ENCODE results near the gene ITGB5.
"Not testable (repeated sequence)": the region's sequence is repeated elsewhere in the genome, so short reads cannot be mapped to it uniquely, and the experiment has no call there.

The ITGB5 gene

GRCh38 chr3:124786511-124787241 lies 100.5 kb downstream of the ITGB5 start:
- no peak for DNase-seq

- no peak for DNase-seq
These were observed 101.2 kb downstream of the ITGB5 start for GRCh38 chr3:124785973-124786372.

- no peak for DNase-seq
These were observed 102.3 kb downstream of the ITGB5 start for GRCh38 chr3:124784686-124785382.

GRCh38 chr3:124783696-124784095 lies 103.5 kb downstream of the ITGB5 start:
- no peak for DNase-seq

GRCh38 chr3:124782377-124782712 lies 104.8 kb downstream of the ITGB5 start:
- DNase-seq: not testable (repeated sequence)

GRCh38 chr3:124781476-124782376 lies 105.4 kb downstream of the ITGB5 start:
- DNase-seq: no peak

GRCh38 chr3:124780761-124781475 lies 106.2 kb downstream of the ITGB5 start:
- no peak for DNase-seq

- no peak for DNase-seq
These were observed 106.8 kb downstream of the ITGB5 start for GRCh38 chr3:124780356-124780755.

- DNase-seq: no peak
These were observed 107.4 kb downstream of the ITGB5 start for GRCh38 chr3:124779751-124780191.

- no peak for DNase-seq
These were observed 108.0 kb downstream of the ITGB5 start for GRCh38 chr3:124779116-124779515.

GRCh38 chr3:124777762-124778470 lies 109.2 kb downstream of the ITGB5 start:
- DNase-seq: no peak

GRCh38 chr3:124776856-124777255 lies 110.3 kb downstream of the ITGB5 start:
- no peak for DNase-seq

- no peak for DNase-seq
These were observed 111.3 kb downstream of the ITGB5 start for GRCh38 chr3:124775877-124776276.

- no peak for DNase-seq
These were observed 112.2 kb downstream of the ITGB5 start for GRCh38 chr3:124774841-124775402.

GRCh38 chr3:124774327-124774718 lies 112.8 kb downstream of the ITGB5 start:
- no peak for DNase-seq

GRCh38 chr3:124773351-124774326 lies 113.5 kb downstream of the ITGB5 start:
- no peak for DNase-seq

GRCh38 chr3:124772081-124772831 lies 114.9 kb downstream of the ITGB5 start:
- no peak for DNase-seq

- no peak for DNase-seq
These were observed 116.1 kb downstream of the ITGB5 start for GRCh38 chr3:124771083-124771445.

- no peak for DNase-seq
These were observed 116.7 kb downstream of the ITGB5 start for GRCh38 chr3:124770336-124771082.

All from stimulated activated CD8-positive, alpha-beta memory T cell treated with anti-CD3 and anti-CD28 coated beads, Interleukin-4, amount 100 ng/mL, for 48 hours (primary cell).